Measurements from ENCODE around the gene TBX3.

- TF ChIP-seq, protein P1, sequence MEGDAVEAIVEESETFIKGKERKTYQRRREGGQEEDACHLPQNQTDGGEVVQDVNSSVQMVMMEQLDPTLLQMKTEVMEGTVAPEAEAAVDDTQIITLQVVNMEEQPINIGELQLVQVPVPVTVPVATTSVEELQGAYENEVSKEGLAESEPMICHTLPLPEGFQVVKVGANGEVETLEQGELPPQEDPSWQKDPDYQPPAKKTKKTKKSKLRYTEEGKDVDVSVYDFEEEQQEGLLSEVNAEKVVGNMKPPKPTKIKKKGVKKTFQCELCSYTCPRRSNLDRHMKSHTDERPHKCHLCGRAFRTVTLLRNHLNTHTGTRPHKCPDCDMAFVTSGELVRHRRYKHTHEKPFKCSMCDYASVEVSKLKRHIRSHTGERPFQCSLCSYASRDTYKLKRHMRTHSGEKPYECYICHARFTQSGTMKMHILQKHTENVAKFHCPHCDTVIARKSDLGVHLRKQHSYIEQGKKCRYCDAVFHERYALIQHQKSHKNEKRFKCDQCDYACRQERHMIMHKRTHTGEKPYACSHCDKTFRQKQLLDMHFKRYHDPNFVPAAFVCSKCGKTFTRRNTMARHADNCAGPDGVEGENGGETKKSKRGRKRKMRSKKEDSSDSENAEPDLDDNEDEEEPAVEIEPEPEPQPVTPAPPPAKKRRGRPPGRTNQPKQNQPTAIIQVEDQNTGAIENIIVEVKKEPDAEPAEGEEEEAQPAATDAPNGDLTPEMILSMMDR (IDR thresholded peaks at IDR 0.05): no peak
- no peak for TF ChIP-seq POLR2A (IDR thresholded peaks at IDR 0.05)
Observed at GRCh38 chr12:114685869-114686268, 1.9 kb upstream of the TBX3 start.

Data from right lobe of liver (tissue), 4 donors.